Activated CD4-positive, CD25-positive, alpha-beta regulatory T cell treated with anti-CD3 and anti-CD28 coated beads, Interleukin-2, amount 50 U/mL, for 16 hours (primary cell): Measurements from ENCODE around the gene CA7.
A peak's percentile ranks its signal among the peaks of the same experiment; 100 is the strongest.

Experiments
- DNase-seq: peaks from one replicate; pipeline ENCODE4 v3.0.0-alpha.2; 2020; ENCODE audit warnings: low read depth, low spot score

The CA7 gene

GRCh38 chr16:66872943-66873684 lies 28.9 kb downstream of the CA7 start:
- DNase-seq: peak; percentile 70

- no peak for DNase-seq
Observed at GRCh38 chr16:66873685-66874055, 29.5 kb downstream of the CA7 start.

GRCh38 chr16:66874079-66874775 lies 30.0 kb downstream of the CA7 start:
- no peak for DNase-seq

GRCh38 chr16:66878067-66878466 lies 33.9 kb downstream of the CA7 start:
- no peak for DNase-seq

GRCh38 chr16:66880288-66881013 lies 36.2 kb downstream of the CA7 start, which contains the start of gene PDP2:
TSS of gene PDP2 (plus strand) at chr16:66880515. CDS start at chr16:66884285, 3,770 bp downstream.
- peak; percentile 76 for DNase-seq

- no peak for DNase-seq
Observed at GRCh38 chr16:66881014-66881417, 36.8 kb downstream of the CA7 start.

GRCh38 chr16:66881560-66881959 lies 37.3 kb downstream of the CA7 start:
- no peak for DNase-seq

- no peak for DNase-seq
Observed at GRCh38 chr16:66881964-66882508, 37.8 kb downstream of the CA7 start.

GRCh38 chr16:66882702-66883101 lies 38.5 kb downstream of the CA7 start:
- no peak for DNase-seq

- no peak for DNase-seq
Observed at GRCh38 chr16:66885491-66885890, 41.3 kb downstream of the CA7 start.

- no peak for DNase-seq
Observed at GRCh38 chr16:66886321-66886720, 42.1 kb downstream of the CA7 start.

- no peak for DNase-seq
Observed at GRCh38 chr16:66886914-66887313, 42.7 kb downstream of the CA7 start.

GRCh38 chr16:66888647-66889615 lies 44.7 kb downstream of the CA7 start:
- DNase-seq: no peak

GRCh38 chr16:66889622-66890021 lies 45.4 kb downstream of the CA7 start:
- no peak for DNase-seq

- no peak for DNase-seq
Observed at GRCh38 chr16:66890799-66891198, 46.6 kb downstream of the CA7 start.

GRCh38 chr16:66891360-66891759 lies 47.1 kb downstream of the CA7 start:
- no peak for DNase-seq

- no peak for DNase-seq
Observed at GRCh38 chr16:66891797-66892196, 47.6 kb downstream of the CA7 start.

- no peak for DNase-seq
Observed at GRCh38 chr16:66894055-66894454, 49.8 kb downstream of the CA7 start.

GRCh38 chr16:66894948-66895688 lies 50.9 kb downstream of the CA7 start:
- DNase-seq: no peak

- no peak for DNase-seq
Observed at GRCh38 chr16:66895689-66895979, 51.4 kb downstream of the CA7 start.

GRCh38 chr16:66895999-66896398 lies 51.8 kb downstream of the CA7 start:
- DNase-seq: no peak
